GM12872 (cell line): ENCODE data around the gene PUM2.

ENCODE experiments used
- CTCF ChIP-seq: IDR thresholded peaks from 3 replicates; pipeline ENCODE4 v1.5.1; 2011; ENCODE audit warnings: low read depth, mild to moderate bottlenecking, low read length, moderate library complexity; ENCODE audit not compliant: insufficient read depth

Gene PUM2

GRCh38 chr2:20350753-20351554, at the start of gene PUM2:
PUM2 (minus strand) TSS chr2:20350844; CDS start chr2:20327360, 23,484 bp downstream.
- no peak for TF ChIP-seq CTCF

- TF ChIP-seq CTCF = no peak
Observed at GRCh38 chr2:20400306-20400705, 49.7 kb upstream of the PUM2 start.

GRCh38 chr2:20398956-20399567, 48.4 kb upstream of the PUM2 start:
- TF ChIP-seq CTCF = no peak

GRCh38 chr2:20397811-20398447, 47.3 kb upstream of the PUM2 start:
- no peak for TF ChIP-seq CTCF

GRCh38 chr2:20396356-20397000, 45.8 kb upstream of the PUM2 start:
- TF ChIP-seq CTCF = no peak

GRCh38 chr2:20393986-20394385, 43.3 kb upstream of the PUM2 start:
- TF ChIP-seq CTCF = no peak

- TF ChIP-seq CTCF = no peak
Observed at GRCh38 chr2:20391951-20392699, 41.5 kb upstream of the PUM2 start.
